Skeletal muscle cell (primary cell): ENCODE data around the gene CCDC187.

Experiments
- DNase-seq: peaks from one replicate; pipeline ENCODE4 v3.0.0-alpha.2; 2010; ENCODE audit warnings: low read depth
- H3K4me3 ChIP-seq: 2 replicates; pipeline ENCODE4 v1.5.1; 2011; ENCODE audit warnings: low read depth, mild to moderate bottlenecking, control low read depth, low read length, moderate library complexity

Gene CCDC187

GRCh38 chr9:136260936-136261472, 42.9 kb downstream of the CCDC187 start:
- no peak overlapping the region for H3K4me3 ChIP-seq
- DNase-seq, result no peak

- no peak overlapping the region for H3K4me3 ChIP-seq
These were observed 43.4 kb downstream of the CCDC187 start for GRCh38 chr9:136260521-136260920.

GRCh38 chr9:136259836-136260235, 44.1 kb downstream of the CCDC187 start:
- no peak for DNase-seq
- H3K4me3 ChIP-seq, result no peak overlapping the region

More at GRCh38 chr9:136260521-136260920, 43.4 kb downstream of the CCDC187 start:
- no peak for DNase-seq

DNA sequence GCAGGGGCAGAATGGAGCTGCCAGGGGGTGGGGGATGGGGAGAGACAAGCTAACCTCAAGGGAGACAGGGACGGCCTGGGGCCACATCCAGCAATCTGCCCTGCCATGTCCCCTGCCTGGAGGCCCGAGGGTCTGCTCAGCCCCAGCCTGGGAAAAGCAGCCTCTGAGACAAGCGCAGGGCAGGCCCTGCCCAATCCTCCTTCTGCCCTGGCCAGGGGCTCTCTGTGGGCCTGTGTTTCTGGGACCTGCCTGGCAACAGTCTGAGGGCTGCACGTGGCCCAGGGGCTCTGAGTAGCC, 44.4 kb downstream of the CCDC187 start:
- H3K4me3 ChIP-seq, result no peak overlapping the region
- DNase-seq, result no peak

- no peak overlapping the region for H3K4me3 ChIP-seq
- no peak for DNase-seq
These were observed 44.9 kb downstream of the CCDC187 start for GRCh38 chr9:136258786-136259516.

DNA sequence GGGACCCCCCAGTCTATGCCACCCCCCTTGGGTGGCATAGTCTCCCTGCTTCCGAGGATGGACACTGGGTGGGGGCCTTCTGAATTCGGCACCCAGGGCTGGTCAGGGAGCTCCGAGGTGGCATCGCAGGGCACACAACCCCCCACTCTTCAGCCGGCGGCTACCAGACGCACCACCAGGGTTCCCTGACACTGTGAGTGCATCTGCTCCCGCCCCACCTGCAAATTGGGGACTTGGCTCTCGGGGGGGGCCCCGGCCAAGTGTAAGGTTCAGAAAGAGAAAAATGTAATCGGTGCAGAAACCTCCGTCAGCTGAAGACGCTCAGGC, 45.6 kb downstream of the CCDC187 start:
- H3K4me3 ChIP-seq, result no peak overlapping the region
- DNase-seq, result no peak

DNA sequence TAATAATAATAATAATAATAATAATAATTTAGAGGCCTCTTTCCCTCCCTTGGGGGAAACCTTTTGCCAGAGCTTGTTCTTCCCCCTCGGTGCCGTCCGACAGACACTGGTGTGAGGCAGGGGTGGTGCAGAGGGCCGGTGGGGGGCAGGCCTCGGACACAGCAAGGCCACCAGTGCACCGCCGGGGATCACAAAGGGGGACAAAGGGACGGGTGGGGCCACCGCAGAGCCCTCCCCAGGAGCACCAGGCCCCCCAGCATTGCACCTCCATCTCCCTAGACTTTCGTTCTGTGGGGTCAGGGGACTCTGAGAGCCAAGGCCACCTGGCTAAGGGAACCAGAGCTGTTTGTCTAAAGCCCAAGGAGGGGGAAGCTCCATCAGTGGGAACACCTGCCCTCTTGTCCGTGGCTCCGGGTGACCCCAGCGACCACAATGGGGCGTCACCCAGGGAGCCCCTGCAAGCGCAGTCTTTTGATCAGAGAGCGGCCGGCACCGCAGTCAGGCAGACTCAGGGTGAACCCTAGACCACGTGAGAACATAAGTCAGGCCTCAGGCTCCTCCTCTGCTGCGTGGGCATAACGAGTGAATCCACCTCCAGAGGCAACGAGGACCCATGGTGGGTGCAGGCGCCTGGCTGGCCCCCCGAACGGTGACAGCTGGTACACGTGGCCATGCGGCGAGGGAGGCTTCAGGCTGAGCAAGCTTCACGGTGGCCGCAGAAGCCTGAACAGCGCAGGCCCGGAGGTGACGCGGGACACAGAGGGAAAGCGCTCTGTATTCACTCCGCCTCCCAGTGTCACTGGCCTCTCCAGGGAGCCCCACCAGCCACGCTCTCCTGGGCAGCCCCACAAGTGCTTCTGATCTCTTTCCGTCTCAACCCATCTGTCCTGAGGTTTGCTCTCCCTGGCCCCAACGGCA, 46.3 kb downstream of the CCDC187 start:
- H3K4me3 ChIP-seq, result no peak overlapping the region
- no peak for DNase-seq

GRCh38 chr9:136255896-136256890, 47.7 kb downstream of the CCDC187 start:
- no peak overlapping the region for H3K4me3 ChIP-seq
- DNase-seq, result no peak

DNA sequence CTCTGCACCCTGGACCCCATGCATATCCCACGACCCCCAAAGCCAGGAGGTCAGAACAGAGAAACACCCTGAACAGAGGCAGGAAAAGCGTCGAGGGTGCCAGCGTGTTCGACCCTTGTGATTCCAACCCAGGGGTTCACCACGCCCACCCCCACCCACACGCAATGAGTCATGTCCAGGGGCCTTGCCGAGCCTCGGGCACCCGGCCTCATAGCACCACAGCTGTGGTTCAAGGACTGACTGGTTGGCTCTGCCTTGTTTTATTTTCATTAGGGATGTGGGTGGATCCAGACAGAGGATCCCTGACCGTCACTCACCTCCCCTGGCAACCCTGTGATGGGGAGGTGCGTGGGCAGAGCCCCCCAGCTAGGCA, 48.7 kb downstream of the CCDC187 start:
- no peak overlapping the region for H3K4me3 ChIP-seq
- DNase-seq, result no peak

GRCh38 chr9:136254381-136255165, 49.3 kb downstream of the CCDC187 start:
- H3K4me3 ChIP-seq, result no peak overlapping the region
- DNase-seq, result no peak

- no peak overlapping the region for H3K4me3 ChIP-seq
- DNase-seq, result no peak
These were observed 50.4 kb downstream of the CCDC187 start for GRCh38 chr9:136253246-136254130.

DNA sequence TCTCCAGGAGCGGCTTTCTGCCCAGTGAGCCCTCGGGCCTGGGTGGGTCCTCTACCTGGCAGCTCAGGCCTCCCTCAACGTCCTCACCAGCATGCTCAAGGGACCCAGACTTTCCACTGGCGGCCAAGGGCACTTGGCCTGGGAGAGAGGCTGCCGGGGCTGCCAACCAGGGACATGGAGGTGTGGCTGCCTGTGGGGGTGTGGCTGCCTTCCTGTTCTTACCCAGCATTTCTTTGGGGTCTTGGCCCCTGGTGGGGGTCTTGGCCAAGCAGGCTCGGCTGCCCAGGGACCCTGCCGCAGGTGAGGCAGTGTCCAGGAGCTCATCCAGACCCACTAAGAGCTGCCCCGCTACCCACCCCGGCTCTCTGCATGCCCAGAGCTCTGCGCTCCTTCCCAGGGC, 51.0 kb downstream of the CCDC187 start:
- no peak for DNase-seq
- no peak overlapping the region for H3K4me3 ChIP-seq

GRCh38 chr9:136252281-136252680, 51.6 kb downstream of the CCDC187 start:
- DNase-seq, result no peak
- no peak overlapping the region for H3K4me3 ChIP-seq

DNA sequence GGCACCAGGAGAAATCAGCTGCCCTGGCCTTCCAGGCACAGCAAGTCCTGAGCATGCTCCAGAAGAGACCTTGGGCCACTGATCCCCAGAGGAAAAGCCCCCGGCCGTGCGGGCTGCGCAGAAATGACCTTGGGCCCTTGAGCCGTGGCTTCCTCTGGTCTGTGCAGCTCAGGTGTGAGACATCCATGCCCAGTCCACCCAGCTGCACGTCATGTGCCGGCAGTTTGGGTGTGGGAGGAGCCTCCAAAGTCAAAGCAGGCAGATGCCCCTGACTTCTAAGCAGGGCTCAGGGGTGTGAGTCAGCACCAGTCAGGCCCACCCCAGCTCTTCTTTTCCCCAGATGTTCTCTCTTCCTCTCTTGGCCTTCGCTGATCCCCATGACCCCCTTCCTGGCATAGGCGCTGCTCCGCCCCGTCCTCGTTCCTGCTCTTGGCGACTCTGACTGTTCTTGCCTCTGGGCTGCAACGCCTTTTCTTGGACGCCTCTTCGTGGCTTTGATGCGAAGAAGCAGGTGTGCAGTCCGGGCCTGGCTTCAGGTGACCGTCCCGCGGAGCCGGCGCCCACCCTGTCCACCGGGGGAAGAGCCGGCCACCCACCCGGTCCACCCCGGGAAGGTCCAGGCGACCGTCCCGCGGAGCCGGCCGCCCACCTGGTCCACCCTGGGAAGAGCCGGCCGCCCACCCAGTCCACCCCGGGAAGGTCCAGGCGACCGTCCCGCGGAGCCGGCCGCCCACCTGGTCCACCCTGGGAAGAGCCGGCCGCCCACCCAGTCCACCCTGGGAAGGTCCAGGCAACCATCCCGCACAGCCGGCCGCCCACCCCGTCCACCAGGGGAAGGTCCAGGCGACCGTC, 52.4 kb downstream of the CCDC187 start:
- no peak for DNase-seq
- H3K4me3 ChIP-seq, result no peak overlapping the region

DNA sequence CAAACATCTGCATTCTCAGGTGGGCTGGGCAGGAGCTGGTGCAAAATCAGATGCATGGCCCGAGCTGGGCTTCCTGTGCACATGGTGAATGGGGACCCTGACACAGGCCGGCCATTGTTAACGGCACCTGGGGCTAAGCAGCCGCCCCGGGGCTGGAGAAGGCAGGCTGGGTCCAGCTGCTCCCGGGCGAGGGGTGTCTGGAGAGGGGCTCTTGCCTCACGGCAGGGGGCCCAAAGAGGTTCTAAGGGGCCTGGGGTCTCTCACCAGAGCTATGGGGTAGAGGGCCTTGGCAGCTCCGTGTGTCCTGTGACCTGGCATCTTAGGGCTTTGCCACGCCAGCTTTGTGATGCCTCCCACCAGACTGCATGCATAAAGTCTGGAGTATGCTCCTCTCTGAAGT, 53.2 kb downstream of the CCDC187 start:
- no peak overlapping the region for H3K4me3 ChIP-seq
- DNase-seq, result no peak

DNA sequence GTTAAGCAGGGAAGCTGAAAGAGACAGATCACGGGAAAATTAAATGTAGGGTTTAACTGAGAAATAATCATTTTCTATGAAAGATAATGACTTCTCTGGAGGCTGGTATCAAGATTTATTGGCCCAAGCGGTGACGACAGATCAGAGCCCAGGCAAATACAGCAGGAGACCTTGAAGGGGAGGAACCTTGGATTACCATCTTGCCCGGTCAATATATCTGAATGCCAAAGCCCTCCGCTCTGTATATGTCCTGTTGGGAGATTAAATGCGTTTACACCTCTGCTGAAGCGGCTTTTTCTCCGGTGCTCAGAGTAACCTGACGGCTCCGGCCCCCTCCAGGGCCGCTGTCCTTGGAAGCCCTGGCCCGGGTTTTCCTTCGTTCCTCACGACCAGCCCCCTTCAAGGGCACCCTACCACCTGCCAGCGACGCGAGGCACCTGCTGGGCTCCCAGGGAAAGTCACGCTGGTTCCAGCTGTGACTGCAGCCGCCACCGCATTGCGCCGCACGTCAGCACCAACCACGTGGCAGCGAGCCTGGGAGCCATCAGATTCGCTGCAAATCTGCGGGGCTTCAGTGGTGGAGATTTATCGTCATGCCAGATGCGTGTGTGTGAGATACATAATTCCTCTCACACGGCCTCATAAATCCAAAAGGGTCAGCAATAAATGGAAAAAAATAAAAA, 53.9 kb downstream of the CCDC187 start:
- no peak overlapping the region for H3K4me3 ChIP-seq
- DNase-seq, result no peak
